ENCODE results near the gene TMEM131. TPM values are rescaled to one million over a fixed set of nuclear protein-coding genes. Genes with fewer than 3 reads are reported as not detected.

Gene TMEM131
- total and polyA plus RNA-seq, 10 of the 15 experiments (the other 5 are each of a cell fraction or from before 2014, with no cell fraction given) = 6.0 to 48.2 (median 23.2) TPM

- no peak for TF ChIP-seq ZBTB11 (CRISPR knock-in tag; IDR thresholded peaks at IDR 0.05)
- no peak for TF ChIP-seq SMAD1 (IDR thresholded peaks at IDR 0.05; ENCODE audit: low read depth, partially characterized antibody)
- TF ChIP-seq MEF2A (IDR thresholded peaks at IDR 0.05; ENCODE audit: insufficient read depth, low read depth, low read length) = no peak
- TF ChIP-seq ZBTB33 (IDR thresholded peaks at IDR 0.05) = no peak
- TF ChIP-seq FOS (IDR thresholded peaks at IDR 0.05; ENCODE audit: borderline replicate concordance, extremely low read depth, insufficient read length) = no peak
- no peak for TF ChIP-seq EGR1 (IDR thresholded peaks at IDR 0.05; ENCODE audit: borderline replicate concordance in 1 of 2, low read depth in 2 of 2, low read length in 2 of 2)
- no peak for TF ChIP-seq CBX5 (IDR thresholded peaks at IDR 0.05; ENCODE audit: low read depth)
- no peak for TF ChIP-seq BCL11A (IDR thresholded peaks at IDR 0.05; ENCODE audit: low read depth, low read length)
- no peak for TF ChIP-seq POLR2A (IDR thresholded peaks at IDR 0.05; ENCODE audit: low read depth, low read length)
- TF ChIP-seq SPI1 (IDR thresholded peaks at IDR 0.05; ENCODE audit: borderline replicate concordance, insufficient read depth, low read depth, low read length) = no peak
- no peak for TF ChIP-seq ETV6 (conservative IDR thresholded peaks at IDR 0.05 in 1 of 2, IDR thresholded peaks at IDR 0.05 in 1 of 2; ENCODE audit: borderline replicate concordance in 1 of 2, low read depth in 1 of 2)
- no peak for TF ChIP-seq SREBF1 (IDR thresholded peaks at IDR 0.05; ENCODE audit: low read length)
- no peak for TF ChIP-seq ZNF217 (IDR thresholded peaks at IDR 0.05)
- TF ChIP-seq NFYA (IDR thresholded peaks at IDR 0.05; ENCODE audit: borderline replicate concordance, low read depth, low read length) = no peak
Observed at GRCh38 chr2:97757062-97757461, 238.7 kb downstream of the TMEM131 start (continued).

Measured in GM12878 (cell line).